LHCN-M2 (cell line): ENCODE data around the gene TENM4. TPM values are rescaled to one million over a fixed set of nuclear protein-coding genes. Genes with fewer than 3 reads are reported as not detected.

Experiments
- DNase-seq: peaks from one replicate; pipeline ENCODE4 v3.0.0-alpha.2; 2012; ENCODE audit warnings: low read depth
- total RNA-seq: library from RNA; depleted of rRNA; stranded (reverse); fragments of >200 nt; gene quantifications from 2 replicates; pipeline ENCODE4 v1.2.3, GENCODE V29; 2014

Gene TENM4
- total RNA-seq, 1 experiment from 2014 or later = 0.06 TPM

GRCh38 chr11:78795621-78796261, 645.1 kb downstream of the TENM4 start:
- DNase-seq = no peak

GRCh38 chr11:78791964-78792363, 648.9 kb downstream of the TENM4 start:
- DNase-seq = no peak

- DNase-seq = no peak
These were observed 649.6 kb downstream of the TENM4 start for GRCh38 chr11:78791254-78791653.

- no peak for DNase-seq
These were observed 650.0 kb downstream of the TENM4 start for GRCh38 chr11:78790784-78791183.

GRCh38 chr11:78789375-78789774, 651.5 kb downstream of the TENM4 start:
- DNase-seq = no peak

- DNase-seq = no peak
These were observed 652.3 kb downstream of the TENM4 start for GRCh38 chr11:78788533-78788932.

- no peak for DNase-seq
These were observed 653.1 kb downstream of the TENM4 start for GRCh38 chr11:78787696-78788095.

GRCh38 chr11:78786746-78787145, 654.1 kb downstream of the TENM4 start:
- no peak for DNase-seq

GRCh38 chr11:78786086-78786485, 654.7 kb downstream of the TENM4 start:
- no peak for DNase-seq

- peak; percentile 34 for DNase-seq
These were observed 656.3 kb downstream of the TENM4 start for GRCh38 chr11:78784321-78785061.

GRCh38 chr11:78783846-78784245, 657.0 kb downstream of the TENM4 start:
- no peak for DNase-seq

- no peak for DNase-seq
These were observed 657.5 kb downstream of the TENM4 start for GRCh38 chr11:78783301-78783700.

GRCh38 chr11:78782725-78783124, 658.1 kb downstream of the TENM4 start:
- DNase-seq = no peak

- DNase-seq = no peak
These were observed 659.9 kb downstream of the TENM4 start for GRCh38 chr11:78780889-78781288.

GRCh38 chr11:78773492-78773891, 667.3 kb downstream of the TENM4 start:
- no peak for DNase-seq

- no peak for DNase-seq
These were observed 667.8 kb downstream of the TENM4 start for GRCh38 chr11:78773077-78773476.

- DNase-seq = no peak
These were observed 668.6 kb downstream of the TENM4 start for GRCh38 chr11:78772186-78772585.

GRCh38 chr11:78770931-78771330, 669.9 kb downstream of the TENM4 start:
- DNase-seq = no peak

- DNase-seq = no peak
These were observed 671.9 kb downstream of the TENM4 start for GRCh38 chr11:78768971-78769370.

- no peak for DNase-seq
These were observed 672.5 kb downstream of the TENM4 start for GRCh38 chr11:78768345-78768744.

GRCh38 chr11:78767027-78767932, 673.5 kb downstream of the TENM4 start:
- DNase-seq = no peak

GRCh38 chr11:78764946-78765345, 675.9 kb downstream of the TENM4 start:
- no peak for DNase-seq
